22Rv1 (cell line): ENCODE measurements around the gene COL23A1.

Experiments
- ZFX ChIP-seq: fragments of 450-650 bp; IDR thresholded peaks from 2 replicates; pipeline ENCODE4 v1.6.1; 2017; ENCODE audit warnings: antibody characterized with exemption, borderline replicate concordance
- TF ChIP-seq, protein P1 (sequence below): fragments of 450-650 bp; IDR thresholded peaks from 2 replicates; pipeline ENCODE4 v1.5.1; 2017; ENCODE audit warnings: mild to moderate bottlenecking

DNA sequence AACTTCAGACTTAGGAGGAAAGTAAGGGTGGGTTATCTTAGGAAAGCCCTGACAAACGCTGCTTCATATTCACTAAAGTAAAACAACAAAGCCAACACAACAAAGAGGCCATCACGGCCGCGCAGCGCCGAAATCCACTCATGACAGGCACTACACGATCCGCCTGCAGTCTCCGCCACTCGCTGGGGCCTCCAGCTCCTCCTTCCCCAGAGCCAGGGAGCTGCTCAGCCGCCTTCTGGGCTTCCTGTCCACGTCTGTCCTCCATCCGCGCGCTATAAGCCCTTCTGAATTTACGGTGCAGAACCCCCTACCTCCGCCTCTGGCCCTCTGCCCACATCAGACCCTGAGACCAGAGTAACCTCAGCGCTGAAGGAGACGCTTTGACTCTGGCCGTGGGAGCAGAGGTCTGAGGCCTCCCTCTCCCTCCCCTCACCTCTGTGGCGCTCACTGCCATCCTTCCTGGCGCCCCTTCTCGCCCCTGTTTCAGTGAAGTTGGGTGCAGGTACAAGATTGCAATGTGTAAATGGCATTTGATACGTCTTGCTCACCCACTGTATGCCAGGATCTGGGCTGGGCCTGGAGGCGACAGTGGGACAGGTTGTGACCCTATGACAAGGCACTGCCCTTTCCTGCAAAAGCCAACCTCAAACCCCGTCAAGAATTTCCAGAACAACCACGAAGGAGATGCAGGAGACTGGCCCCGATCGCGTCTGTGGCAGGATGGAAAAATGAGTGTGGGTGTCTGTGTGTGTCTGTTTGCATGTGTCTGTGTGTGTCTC is 282.7 kb downstream of the COL23A1 start:
- TF ChIP-seq, protein P1, sequence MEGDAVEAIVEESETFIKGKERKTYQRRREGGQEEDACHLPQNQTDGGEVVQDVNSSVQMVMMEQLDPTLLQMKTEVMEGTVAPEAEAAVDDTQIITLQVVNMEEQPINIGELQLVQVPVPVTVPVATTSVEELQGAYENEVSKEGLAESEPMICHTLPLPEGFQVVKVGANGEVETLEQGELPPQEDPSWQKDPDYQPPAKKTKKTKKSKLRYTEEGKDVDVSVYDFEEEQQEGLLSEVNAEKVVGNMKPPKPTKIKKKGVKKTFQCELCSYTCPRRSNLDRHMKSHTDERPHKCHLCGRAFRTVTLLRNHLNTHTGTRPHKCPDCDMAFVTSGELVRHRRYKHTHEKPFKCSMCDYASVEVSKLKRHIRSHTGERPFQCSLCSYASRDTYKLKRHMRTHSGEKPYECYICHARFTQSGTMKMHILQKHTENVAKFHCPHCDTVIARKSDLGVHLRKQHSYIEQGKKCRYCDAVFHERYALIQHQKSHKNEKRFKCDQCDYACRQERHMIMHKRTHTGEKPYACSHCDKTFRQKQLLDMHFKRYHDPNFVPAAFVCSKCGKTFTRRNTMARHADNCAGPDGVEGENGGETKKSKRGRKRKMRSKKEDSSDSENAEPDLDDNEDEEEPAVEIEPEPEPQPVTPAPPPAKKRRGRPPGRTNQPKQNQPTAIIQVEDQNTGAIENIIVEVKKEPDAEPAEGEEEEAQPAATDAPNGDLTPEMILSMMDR, result no peak
- TF ChIP-seq ZFX, result no peak
